Endothelial cell of umbilical vein (primary cell): ENCODE measurements around the gene IGHMBP2. TPM values are rescaled to one million over a fixed set of nuclear protein-coding genes. Genes with fewer than 3 reads are reported as not detected.

ENCODE experiments used
- BruUV-seq: library from RNA; stranded (reverse); fragments of 400-500 nt; replicated peaks from 2 replicates; lab custom pipeline; 2021; lab: Mats Ljungman, UMichigan
- CTCF ChIA-PET: fragments of 300-600, 350-600 bp; sonication (Branson Sonifier 250); formaldehyde crosslinking; loops from one replicate; lab custom pipeline; 2021; ENCODE audit warnings: antibody characterized with exemption, inconsistent platforms; lab: Charles Lee
- POLR2A ChIA-PET: fragments of 300-600, 350-600 bp; sonication (Branson Sonifier 250); formaldehyde crosslinking; loops from one replicate; lab custom pipeline; 2021; ENCODE audit warnings: antibody characterized with exemption, inconsistent platforms; lab: Charles Lee
- DNase-seq: peaks from one replicate; pipeline ENCODE4 v3.0.0-alpha.2; 2011; ENCODE audit warnings: low read depth, low spot score
- FAIRE-seq: peaks from 2 replicates; lab custom pipeline; 2011; peaks lifted over from hg19 to GRCh38; lab: Jason Lieb, UNC
- H2AFZ ChIP-seq: 2 replicates; pipeline ENCODE4 v1.6.0; 2012; ENCODE audit warnings: low read depth, low read length, control low read depth, inconsistent platforms
- H3K27ac ChIP-seq: 2 replicates; pipeline ENCODE4 v1.5.1; 2011; ENCODE audit warnings: low read depth, mild to moderate bottlenecking, control low read depth, low read length, moderate library complexity; ENCODE audit not compliant: insufficient read depth
- H3K27me3 ChIP-seq, 2 experiments: 2 replicates each; pipeline versions ENCODE4 v1.6.0 to v1.6.1; 2011; ENCODE audit warnings: low read length in 2 of 2, mixed read lengths in 1 of 2; ENCODE audit not compliant: control insufficient read depth in 2 of 2, insufficient read depth in 2 of 2
- H3K36me3 ChIP-seq, 2 experiments: 2 replicates in 1 of 2; 3 replicates in 1 of 2; pipeline ENCODE4 v1.5.1; 2011; ENCODE audit warnings: low read length in 2 of 2, mild to moderate bottlenecking in 1 of 2, moderate library complexity in 1 of 2; ENCODE audit not compliant: control insufficient read depth in 2 of 2, insufficient read depth in 2 of 2; ENCODE audit errors: extremely low read depth in 1 of 2
- H3K4me1 ChIP-seq: 3 replicates; pipeline ENCODE4 v1.5.1; 2011; ENCODE audit warnings: mild to moderate bottlenecking, low read length; ENCODE audit not compliant: control insufficient read depth, insufficient read depth; ENCODE audit errors: extremely low read depth
- H3K4me2 ChIP-seq: 2 replicates; pipeline ENCODE4 v1.6.1; 2011; ENCODE audit warnings: low read length, control low read depth, mixed read lengths; ENCODE audit not compliant: insufficient read depth
- H3K4me3 ChIP-seq, 3 experiments: fragments of 200-600 bp in 1 of 3; sonication (generic), shearing (Covaris generic) in 1 of 3; replicated peaks in 1 of 3; 2 replicates each; pipeline ENCODE4 v1.5.1; 2011 to 2016; ENCODE audit warnings: control low read depth in 3 of 3, low read length in 3 of 3, mild to moderate bottlenecking in 2 of 3, inconsistent platforms in 1 of 3, low read depth in 1 of 3, moderate library complexity in 1 of 3; ENCODE audit not compliant: insufficient read depth in 1 of 3
- H3K79me2 ChIP-seq: 2 replicates; pipeline ENCODE4 v1.6.0; 2012; ENCODE audit warnings: low read length, inconsistent platforms; ENCODE audit not compliant: control insufficient read depth, insufficient read depth
- H3K9ac ChIP-seq: replicated peaks from 2 replicates; pipeline ENCODE3; 2011; ENCODE audit warnings: low read length, control low read depth; ENCODE audit not compliant: insufficient read depth; ENCODE audit errors: extremely low read depth
- H3K9me1 ChIP-seq: replicated peaks from 3 replicates; pipeline ENCODE4 v1.6.0; 2011; ENCODE audit warnings: mild to moderate bottlenecking, low read length; ENCODE audit not compliant: control insufficient read depth, insufficient read depth; ENCODE audit errors: extremely low read depth
- H3K9me3 ChIP-seq: replicated peaks from 2 replicates; pipeline ENCODE4 v1.5.1; 2012; ENCODE audit warnings: low read length, inconsistent platforms; ENCODE audit not compliant: control insufficient read depth, insufficient read depth
- H4K20me1 ChIP-seq: replicated peaks from 2 replicates; pipeline ENCODE3; 2011; ENCODE audit warnings: mild to moderate bottlenecking, low read length; ENCODE audit not compliant: control insufficient read depth, insufficient read depth; ENCODE audit errors: extremely low read depth
- CTCF ChIP-seq, 2 donors: IDR thresholded peaks; 1 replicate in 1 of 2; 2 replicates in 1 of 2; pipeline ENCODE4 v1.5.1; 2011; ENCODE audit warnings: low read length in 2 of 2, mild to moderate bottlenecking in 2 of 2, moderate library complexity in 2 of 2, control low read depth in 1 of 2, inconsistent platforms in 1 of 2, low read depth in 1 of 2; ENCODE audit not compliant: insufficient read depth in 1 of 2; ENCODE audit errors: extremely low read depth in 1 of 2
- EZH2 ChIP-seq: IDR thresholded peaks from 2 replicates; pipeline ENCODE4 v1.6.1; 2012; ENCODE audit warnings: borderline replicate concordance, low read depth, mild to moderate bottlenecking, moderate library complexity, low read length, inconsistent platforms; ENCODE audit not compliant: severe bottlenecking
- FOS ChIP-seq: IDR thresholded peaks from 2 replicates; pipeline ENCODE4 v1.6.1; 2011; ENCODE audit warnings: mild to moderate bottlenecking, low read length, moderate library complexity, borderline replicate concordance; ENCODE audit not compliant: insufficient read depth
- GATA2 ChIP-seq: IDR thresholded peaks from 2 replicates; pipeline ENCODE4 v1.7.0; 2011; ENCODE audit warnings: low read depth, mild to moderate bottlenecking, moderate library complexity, mixed read lengths, low read length; ENCODE audit not compliant: insufficient read length, insufficient read depth
- JUN ChIP-seq: IDR thresholded peaks from 2 replicates; pipeline ENCODE4 v1.6.1; 2011; ENCODE audit warnings: borderline replicate concordance, low read depth; ENCODE audit not compliant: insufficient read length, insufficient read depth
- MAX ChIP-seq: IDR thresholded peaks from 2 replicates; pipeline ENCODE4 v1.6.1; 2011; ENCODE audit not compliant: insufficient read depth, insufficient read length
- MYC ChIP-seq: IDR thresholded peaks from one replicate; pipeline ENCODE4 v1.6.1; 2011; ENCODE audit warnings: mild to moderate bottlenecking, low read depth, low read length
- POLR2A ChIP-seq: IDR thresholded peaks from 2 replicates; pipeline ENCODE4 v1.6.1; 2012; ENCODE audit warnings: low read depth, mild to moderate bottlenecking, control low read depth, low read length
- POLR2AphosphoS5 ChIP-seq: IDR thresholded peaks from 2 replicates; pipeline ENCODE4 v1.6.1; 2012; ENCODE audit warnings: low read depth, mild to moderate bottlenecking, control low read depth, low read length, moderate library complexity; ENCODE audit not compliant: insufficient read depth
- dilution Hi-C: fragments of 300-500 bp; cut with MboI; formaldehyde crosslinking; loops from one replicate; pipeline ENCODE4 v1.15.0; 2019; ENCODE audit warnings: low sequenced_read_pairs; ENCODE audit not compliant: extremely low pct_ligation_motif_present
- intact Hi-C: fragments of 100-400 bp; cut with micrococcal nuclease; formaldehyde crosslinking; loops from one replicate; pipeline ENCODE4 v1.10.0; 2022
- polyA plus RNA-seq, 4 experiments: library from polyadenylated mRNA; depleted of rRNA in 3 of 4; stranded (reverse) in 3 of 4; unstranded in 1 of 4; fragments of >200 nt; gene quantifications; 2 replicates each; pipeline versions ENCODE4 v1.2.1 to v1.2.3, GENCODE V29; 2011 to 2012; ENCODE audit warnings: missing spikeins in 1 of 4
- total RNA-seq: library from RNA; stranded (reverse); gene quantifications from 2 replicates; pipeline ENCODE4 v1.2.3, GENCODE V29; 2021

IGHMBP2 gene
- total and polyA plus RNA-seq, 2 donors (not counting 3 experiments of a cell fraction or from before 2014, with no cell fraction given), result 10.9 to 25.1 TPM

GRCh38 chr11:68893282-68893681, 10.4 kb upstream of the IGHMBP2 start:
- no peaks in the 10 kb centered on the region for H3K27me3 ChIP-seq
- no TSS peak for BruUV-seq

More at GRCh38 chr11:68893282-68893681, 10.4 kb upstream of the IGHMBP2 start:
- no peaks in the 10 kb centered on the region for H3K79me2 ChIP-seq
- POLR2A ChIA-PET, result no interaction called here
- TF ChIP-seq GATA2 (no peak), JUN (no peak), MAX (no peak), MYC (no peak), CTCF (IDR thresholded peaks at IDR 0.05; ENCODE audit: extremely low read depth in 1 of 2, insufficient read depth in 1 of 2, low read depth in 1 of 2, low read length in 2 of 2) (no peak), FOS (no peak), POLR2AphosphoS5 (no peak), POLR2A (no peak), EZH2 (no peak)
- no peak overlapping the region for H3K4me2 ChIP-seq
- H3K9me3 ChIP-seq, result no peaks in the 10 kb centered on the region
- intact Hi-C loops, result loop anchor here (5.0 kb wide), 1 partner anchor 36 kb away; no protein-coding TSS in a partner anchor
- FAIRE-seq, result no peak
- no peak overlapping the region for H3K9ac ChIP-seq
- H3K36me3 ChIP-seq, result peaks cover 13 to 33% of the 10 kb centered on the region in 2 experiments
- no peak for DNase-seq
- peaks cover 15% of the 10 kb centered on the region for H3K4me1 ChIP-seq
- CTCF ChIA-PET, result no interaction called here
- no peak overlapping the region for H3K4me3 ChIP-seq
- no peak overlapping the region for H2AFZ ChIP-seq
- no peak overlapping the region for H3K27ac ChIP-seq
- no peaks in the 10 kb centered on the region for H3K9me1 ChIP-seq
- dilution Hi-C loops, result no loop called here
- no peaks in the 10 kb centered on the region for H4K20me1 ChIP-seq
